HG03060 (cell line): Measurements from ENCODE around the gene CHCHD10.
A peak's percentile ranks its signal among the peaks of the same experiment; 100 is the strongest.

Source experiments
- ATAC-seq: cut with Tn5 transposase; IDR thresholded peaks from one replicate; pipeline ENCODE4 v1.9.1; 2021; ENCODE audit warnings: low read depth, moderate number of reproducible peaks; ENCODE audit not compliant: unreplicated experiment

The CHCHD10 gene

GRCh38 chr22:23767673-23768548 lies at the start of gene CHCHD10:
CHCHD10 (minus strand) TSS chr22:23767972; CDS start chr22:23767874, 98 bp downstream.
- no peak for ATAC-seq

- ATAC-seq = no peak
Measured at GRCh38 chr22:23817146-23817545, 49.4 kb upstream of the CHCHD10 start.

- ATAC-seq = no peak
Measured at GRCh38 chr22:23816156-23816976, 48.6 kb upstream of the CHCHD10 start.

- no peak for ATAC-seq
Measured at GRCh38 chr22:23815541-23816155, 47.9 kb upstream of the CHCHD10 start.

GRCh38 chr22:23812378-23812777 lies 44.6 kb upstream of the CHCHD10 start:
- ATAC-seq = no peak

GRCh38 chr22:23806837-23807236 lies 39.1 kb upstream of the CHCHD10 start:
- no peak for ATAC-seq

- ATAC-seq = no peak
Measured at GRCh38 chr22:23804781-23805291, 37.1 kb upstream of the CHCHD10 start.

GRCh38 chr22:23803001-23803819 lies 35.4 kb upstream of the CHCHD10 start:
- no peak for ATAC-seq

GRCh38 chr22:23801886-23802377 lies 34.2 kb upstream of the CHCHD10 start:
- no peak for ATAC-seq

GRCh38 chr22:23801238-23801821 lies 33.6 kb upstream of the CHCHD10 start:
- ATAC-seq = no peak

GRCh38 chr22:23800297-23801237 lies 32.8 kb upstream of the CHCHD10 start:
- ATAC-seq = peak; percentile 68

- ATAC-seq = no peak
Measured at GRCh38 chr22:23796461-23796860, 28.7 kb upstream of the CHCHD10 start.

- ATAC-seq = no peak
Measured at GRCh38 chr22:23793326-23793725, 25.6 kb upstream of the CHCHD10 start.

- ATAC-seq = no peak
Measured at GRCh38 chr22:23791738-23792645, 24.2 kb upstream of the CHCHD10 start.

- no peak for ATAC-seq
Measured at GRCh38 chr22:23790819-23791737, 23.3 kb upstream of the CHCHD10 start.

GRCh38 chr22:23789638-23790037 lies 21.9 kb upstream of the CHCHD10 start:
- no peak for ATAC-seq
